DMS53 treated with DMSO at 0.1 percent for 48 hours (cell line): ENCODE measurements around the gene SOAT2.
"Not testable (repeated sequence)": the region's sequence is repeated elsewhere in the genome, so short reads cannot be mapped to it uniquely, and the experiment has no call there.

ENCODE experiments used
- DNase-seq: peaks from one replicate; lab custom pipeline; 2025; ENCODE audit not compliant: unreplicated experiment; lab: John Stamatoyannopoulos, UW

The SOAT2 gene

GRCh38 chr12:53133722-53134121, 30.4 kb downstream of the SOAT2 start:
- no peak for DNase-seq

GRCh38 chr12:53143355-53143754, 40.1 kb downstream of the SOAT2 start:
- no peak for DNase-seq

GRCh38 chr12:53145383-53146260, 42.3 kb downstream of the SOAT2 start:
- DNase-seq, result no peak

GRCh38 chr12:53147181-53147580, 43.9 kb downstream of the SOAT2 start:
- DNase-seq, result no peak

DNA sequence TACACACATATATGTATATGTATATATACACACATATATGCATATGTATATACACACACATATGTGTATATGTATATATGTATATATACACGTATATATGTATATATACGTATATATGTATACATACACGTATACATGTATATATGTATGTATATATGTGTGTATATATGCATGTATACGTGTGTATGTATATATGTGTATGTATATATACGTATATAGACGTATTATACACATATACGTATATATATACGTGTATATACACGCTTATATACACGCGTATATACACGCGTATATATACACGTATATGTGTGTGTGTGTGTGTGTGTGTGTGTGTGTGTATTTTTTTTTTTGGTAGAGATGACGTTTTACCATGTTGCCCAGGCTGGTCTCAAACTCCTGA, 44.4 kb downstream of the SOAT2 start:
- no peak for DNase-seq

- no peak for DNase-seq
Measured at GRCh38 chr12:53151039-53151438, 47.8 kb downstream of the SOAT2 start.

GRCh38 chr12:53152390-53152789, 49.1 kb downstream of the SOAT2 start:
- DNase-seq, result no peak

DNA sequence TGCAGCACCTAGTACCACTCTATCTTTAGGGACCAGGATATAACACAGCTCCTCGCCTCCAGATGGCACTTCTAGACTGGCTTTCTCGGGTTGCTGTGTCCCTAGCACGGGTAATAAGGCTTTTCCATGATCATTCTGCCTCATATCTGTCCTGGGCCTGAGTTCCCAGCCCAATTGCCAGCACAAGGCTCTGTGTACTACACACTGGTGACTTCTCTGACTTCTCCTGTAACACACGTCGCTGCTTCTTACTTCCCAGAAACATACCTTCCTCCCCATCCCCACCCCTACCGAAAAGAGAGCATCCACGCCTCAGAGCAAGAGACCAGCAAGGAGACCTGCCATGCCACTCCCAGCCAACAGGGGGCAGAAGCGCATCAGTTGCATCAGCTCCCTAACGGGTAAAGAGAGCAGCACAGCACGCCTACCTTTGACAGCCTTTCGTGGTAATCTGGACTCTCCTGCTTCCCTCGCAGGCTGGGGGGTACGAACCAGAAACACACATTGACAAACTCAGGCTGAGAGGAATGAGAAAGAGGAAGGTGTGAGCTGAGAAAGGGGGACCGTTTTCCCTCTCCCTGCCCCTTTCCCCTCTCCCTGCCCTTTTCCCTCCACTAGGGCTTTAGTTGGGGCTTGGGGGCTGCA, 56.0 kb downstream of the SOAT2 start:
- DNase-seq, result peak; percentile 76

DNA sequence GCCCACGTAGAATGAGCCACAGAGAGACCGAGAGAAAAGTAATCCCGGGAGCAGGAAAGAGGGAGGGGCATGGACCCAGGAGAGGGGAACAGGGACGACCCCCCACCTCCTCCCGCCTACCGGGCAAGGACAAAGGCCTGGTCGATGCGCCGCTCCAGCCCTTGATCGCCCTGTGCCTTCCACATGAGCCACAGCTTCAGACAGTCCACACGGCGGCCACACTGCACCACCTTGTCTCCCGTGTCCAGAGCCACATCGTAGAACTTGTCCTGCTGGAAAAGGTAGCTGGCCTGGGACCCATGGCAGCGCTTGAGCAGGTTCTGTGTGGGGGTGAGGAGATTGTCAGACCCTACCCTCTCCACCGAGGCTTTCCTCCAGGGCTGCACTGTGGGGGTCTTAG, 56.7 kb downstream of the SOAT2 start:
- no peak for DNase-seq

DNA sequence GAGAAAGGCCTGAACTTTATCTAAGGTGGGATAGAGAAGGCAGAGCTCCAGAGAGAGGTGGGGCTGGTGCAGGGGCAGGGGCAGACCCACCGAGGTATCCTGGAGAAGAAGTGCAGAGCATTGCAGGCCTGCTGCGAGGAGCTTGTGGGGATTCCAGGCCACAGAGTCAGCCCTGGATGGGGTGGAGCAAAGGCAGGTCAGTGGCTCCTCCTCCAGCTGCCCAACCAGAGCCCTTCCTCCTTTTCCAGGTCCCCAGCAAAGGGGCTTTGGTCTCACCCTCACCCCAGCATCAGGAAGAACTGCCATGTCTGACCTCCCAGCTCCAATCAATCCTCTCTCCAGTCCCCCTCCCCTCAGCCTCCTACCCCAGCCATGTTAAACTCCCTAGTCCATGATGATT, 57.4 kb downstream of the SOAT2 start:
- DNase-seq, result no peak

DNA sequence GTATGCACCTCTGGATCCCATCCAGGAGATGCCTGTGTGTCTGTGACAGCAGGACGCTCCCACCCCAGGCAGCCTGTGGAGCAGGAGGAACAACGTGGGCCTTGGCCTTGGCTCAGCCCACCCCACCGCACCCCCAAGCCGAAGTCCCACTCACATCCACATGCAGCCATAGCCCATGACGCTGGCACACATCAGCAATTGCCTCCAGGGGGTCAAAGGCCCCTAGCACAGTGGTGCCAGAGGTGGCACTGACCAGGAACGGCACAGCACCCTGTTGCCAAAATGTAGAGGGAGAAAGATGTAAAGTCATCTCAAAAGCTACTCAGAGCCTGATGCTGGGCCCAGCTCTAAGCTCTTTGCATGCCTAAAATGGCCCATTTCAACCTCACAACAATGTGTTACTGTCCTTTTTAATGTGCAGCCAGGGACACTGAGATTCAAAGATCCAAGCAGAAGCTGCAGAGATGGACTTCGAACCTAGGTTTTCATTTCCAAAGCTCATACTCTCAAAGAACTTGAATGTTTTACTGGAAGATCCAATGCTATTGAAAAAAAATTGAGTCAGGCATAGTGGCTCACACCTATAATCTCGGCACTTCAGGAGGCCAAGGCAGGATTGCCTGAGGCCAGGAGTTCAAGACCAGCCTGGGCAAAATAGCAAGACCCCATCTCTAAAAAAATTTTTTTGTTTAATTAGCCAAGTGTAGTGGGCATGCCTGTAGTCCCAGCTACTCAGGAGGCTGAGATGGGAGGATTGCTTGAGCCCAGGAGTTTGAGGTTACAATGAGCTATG, 58.0 kb downstream of the SOAT2 start:
- DNase-seq, result no peak

DNA sequence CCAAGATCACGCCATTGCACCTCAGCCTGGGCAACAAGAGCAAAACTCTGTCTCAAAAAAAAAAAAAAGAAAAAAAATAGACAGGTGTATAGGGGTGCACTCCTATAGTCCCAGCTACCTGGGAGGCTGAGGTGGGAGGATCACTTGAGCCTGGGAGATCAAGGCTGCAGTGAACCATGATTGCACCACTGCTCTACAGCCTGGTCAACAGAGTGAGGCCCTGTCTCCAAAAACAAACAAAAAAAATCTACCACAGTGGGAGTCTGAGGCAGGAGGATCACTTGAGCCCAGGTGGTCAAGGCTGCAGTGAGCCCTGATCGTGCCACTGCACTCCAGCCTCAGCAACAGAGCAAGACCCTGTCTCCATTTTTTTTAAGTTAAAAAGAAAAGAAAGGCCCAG, 59.7 kb downstream of the SOAT2 start:
- not testable (repeated sequence) for DNase-seq

DNA sequence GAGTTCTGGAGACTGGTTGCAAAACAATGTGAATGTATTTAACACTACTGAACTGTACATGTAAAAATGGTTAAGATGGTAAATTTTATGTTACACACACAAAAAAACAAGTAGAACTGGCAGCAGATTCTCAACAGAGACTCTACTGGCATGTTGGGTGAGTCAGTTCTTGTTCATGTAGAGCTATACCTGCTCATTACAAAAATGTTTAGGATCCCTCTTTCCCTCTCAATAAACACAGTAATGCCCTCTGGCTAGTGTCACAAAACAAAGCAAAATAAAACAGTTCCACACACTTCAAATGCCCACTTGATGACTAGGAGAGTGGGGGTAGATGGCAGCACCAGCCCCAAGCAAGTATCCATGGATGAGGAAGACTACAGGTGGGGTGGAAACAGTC, 63.6 kb downstream of the SOAT2 start:
- no peak for DNase-seq

DNA sequence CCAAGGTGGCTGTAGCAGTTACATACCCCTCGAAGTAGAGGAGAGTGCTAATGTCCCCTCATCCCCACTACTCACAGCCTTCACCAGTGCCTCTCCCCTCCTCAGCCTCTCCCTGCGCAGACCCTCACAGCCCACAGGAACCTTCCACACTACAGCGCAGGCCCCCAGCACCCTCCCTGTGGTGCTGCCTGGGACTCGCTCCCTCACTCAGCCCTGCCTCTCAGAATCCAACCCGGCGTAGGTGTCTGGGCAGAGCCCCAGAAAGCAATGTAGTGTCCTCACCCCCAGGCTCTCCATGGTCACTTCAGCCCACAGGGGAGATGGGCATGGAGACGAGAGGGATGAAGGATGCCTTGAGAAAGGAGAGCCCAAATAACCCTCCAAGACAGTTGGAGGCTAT, 66.4 kb downstream of the SOAT2 start:
- no peak for DNase-seq

DNA sequence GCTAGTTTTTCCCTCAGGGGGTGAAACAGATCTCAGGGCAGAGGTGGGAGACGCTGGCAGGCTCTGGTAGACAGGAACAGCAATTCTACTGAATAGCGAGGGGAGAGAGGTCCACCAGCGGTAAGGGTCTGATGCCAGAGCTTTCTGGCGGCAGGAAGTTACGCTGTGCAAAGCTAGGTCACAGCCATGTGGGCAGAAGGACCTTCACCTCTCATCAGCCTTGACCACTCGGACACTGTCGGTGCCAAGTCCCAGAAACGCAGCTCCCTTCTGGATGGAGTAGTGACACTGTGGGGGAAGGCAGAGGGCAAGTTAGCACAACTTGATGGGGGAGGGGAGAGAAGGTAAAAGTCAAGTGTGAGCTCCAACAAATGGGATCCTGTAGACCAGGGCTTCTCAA, 66.9 kb downstream of the SOAT2 start:
- no peak for DNase-seq

- DNase-seq, result no peak
Measured at GRCh38 chr12:53170876-53171724, 67.8 kb downstream of the SOAT2 start.

DNA sequence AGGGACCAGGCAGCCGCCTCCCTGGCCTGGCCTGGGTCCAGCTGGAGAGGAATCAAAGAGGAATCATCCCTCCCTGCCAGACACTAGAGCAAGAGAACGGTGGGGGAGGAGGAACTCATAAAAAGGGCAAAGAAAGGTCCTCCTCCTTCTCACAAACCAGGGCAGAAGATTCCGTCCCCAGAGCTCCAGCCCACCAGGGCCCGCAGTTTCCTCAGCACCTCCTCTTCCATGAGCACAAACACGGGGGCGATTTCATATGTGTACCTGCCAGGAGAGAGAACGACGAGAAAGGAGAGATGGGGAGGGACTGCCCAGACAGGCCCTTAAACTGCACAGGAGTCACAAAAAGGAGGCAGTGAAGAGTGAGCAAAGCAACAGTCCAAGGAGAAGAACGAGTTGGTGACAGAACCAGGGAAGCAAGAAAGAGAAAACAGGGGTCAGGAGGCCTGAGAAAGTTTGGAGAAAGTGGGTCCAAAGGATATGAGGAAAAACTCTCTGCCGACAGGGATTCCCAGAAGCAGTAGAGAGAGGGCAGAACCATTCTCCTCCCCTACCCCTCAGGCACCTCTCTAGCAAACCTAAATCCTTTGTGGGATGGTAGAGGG, 68.5 kb downstream of the SOAT2 start:
- no peak for DNase-seq

DNA sequence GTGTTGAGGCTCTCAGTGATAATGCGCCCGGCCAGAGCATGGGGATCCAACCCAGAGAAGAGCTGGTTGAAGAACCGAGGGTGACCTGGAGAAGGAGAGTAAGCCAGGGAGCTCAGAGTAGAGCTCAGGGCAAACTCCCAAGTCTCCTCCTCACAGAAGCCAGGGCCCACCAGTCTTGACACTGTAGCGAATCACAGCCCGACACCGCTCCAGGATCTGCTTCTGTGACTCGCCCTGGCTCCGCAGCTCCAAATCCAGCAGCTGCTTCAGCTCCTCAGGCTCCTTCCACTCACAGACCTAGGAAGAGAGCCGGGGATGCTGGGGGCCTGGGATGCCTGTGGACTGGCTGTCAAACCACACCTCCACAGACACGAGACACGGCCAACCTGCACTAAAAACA, 69.1 kb downstream of the SOAT2 start:
- DNase-seq, result no peak

GRCh38 chr12:53173085-53173715, 69.9 kb downstream of the SOAT2 start:
- no peak for DNase-seq
